HuH-7.5 (cell line): ENCODE measurements around the gene MAP7.

Experiments used
- DNase-seq: peaks from one replicate; pipeline ENCODE4 v3.0.0; 2011; ENCODE audit warnings: low spot score

Gene MAP7

GRCh38 chr6:136529710-136530109, 20.5 kb downstream of the MAP7 start:
- no peak for DNase-seq

- DNase-seq: no peak
These were observed 21.7 kb downstream of the MAP7 start for GRCh38 chr6:136528477-136528876.

- DNase-seq: no peak
These were observed 22.4 kb downstream of the MAP7 start for GRCh38 chr6:136527831-136528230.

- DNase-seq: no peak
These were observed 23.3 kb downstream of the MAP7 start for GRCh38 chr6:136526937-136527336.

- no peak for DNase-seq
These were observed 23.9 kb downstream of the MAP7 start for GRCh38 chr6:136526196-136526930.

- no peak for DNase-seq
These were observed 24.5 kb downstream of the MAP7 start for GRCh38 chr6:136525586-136526195.

- no peak for DNase-seq
These were observed 25.2 kb downstream of the MAP7 start for GRCh38 chr6:136524936-136525413.

GRCh38 chr6:136524339-136524935, 25.8 kb downstream of the MAP7 start:
- no peak for DNase-seq

- DNase-seq: no peak
These were observed 27.0 kb downstream of the MAP7 start for GRCh38 chr6:136523196-136523595.

GRCh38 chr6:136522636-136523035, 27.6 kb downstream of the MAP7 start:
- no peak for DNase-seq

GRCh38 chr6:136521911-136522310, 28.3 kb downstream of the MAP7 start:
- DNase-seq: no peak

GRCh38 chr6:136521427-136521826, 28.8 kb downstream of the MAP7 start:
- no peak for DNase-seq

GRCh38 chr6:136520517-136520916, 29.7 kb downstream of the MAP7 start:
- no peak for DNase-seq

GRCh38 chr6:136517582-136517981, 32.6 kb downstream of the MAP7 start:
- DNase-seq: no peak

- no peak for DNase-seq
These were observed 33.2 kb downstream of the MAP7 start for GRCh38 chr6:136517002-136517401.

- DNase-seq: no peak
These were observed 35.6 kb downstream of the MAP7 start for GRCh38 chr6:136514591-136514990.

- no peak for DNase-seq
These were observed 38.3 kb downstream of the MAP7 start for GRCh38 chr6:136511926-136512325.

GRCh38 chr6:136511397-136511796, 38.8 kb downstream of the MAP7 start:
- no peak for DNase-seq

- DNase-seq: no peak
These were observed 39.4 kb downstream of the MAP7 start for GRCh38 chr6:136510782-136511181.

GRCh38 chr6:136510299-136510698, 39.9 kb downstream of the MAP7 start:
- DNase-seq: no peak

GRCh38 chr6:136508725-136509392, 41.4 kb downstream of the MAP7 start:
- no peak for DNase-seq

GRCh38 chr6:136506124-136506799, 44.0 kb downstream of the MAP7 start:
- no peak for DNase-seq
